Activated naive CD8-positive, alpha-beta T cell treated with anti-CD3 and anti-CD28 coated beads for 36 hours (primary cell): ENCODE measurements around the gene PIK3CD. TPM values are rescaled to one million over a fixed set of nuclear protein-coding genes. Genes with fewer than 3 reads are reported as not detected.

Experiments used
- DNase-seq: peaks from one replicate; pipeline ENCODE4 v3.0.0; 2021
- H3K27ac Mint-ChIP-seq: one replicate; pipeline ENCODE4 v1.8.0; 2022; ENCODE audit warnings: mild to moderate bottlenecking, moderate library complexity, mixed read lengths
- H3K27me3 Mint-ChIP-seq: one replicate; pipeline ENCODE4 v1.8.0; 2022; ENCODE audit warnings: mild to moderate bottlenecking, mixed read lengths
- H3K36me3 Mint-ChIP-seq: one replicate; pipeline ENCODE4 v1.8.0; 2021; ENCODE audit warnings: mild to moderate bottlenecking, mixed read lengths
- H3K4me1 Mint-ChIP-seq: one replicate; pipeline ENCODE4 v1.8.0; 2021; ENCODE audit warnings: mixed read lengths
- H3K4me3 Mint-ChIP-seq: one replicate; pipeline ENCODE4 v1.8.0; 2022; ENCODE audit warnings: mild to moderate bottlenecking, moderate library complexity, mixed read lengths
- H3K9me3 Mint-ChIP-seq: one replicate; pipeline ENCODE4 v1.8.0; 2022; ENCODE audit warnings: mixed read lengths
- total RNA-seq, 2 experiments: library from RNA; stranded (reverse); gene quantifications; one replicate each; pipeline ENCODE4 v1.2.3, GENCODE V29; 2021

The PIK3CD gene
- total RNA-seq, 2 experiments from 2014 or later: 131 to 134 TPM

DNA sequence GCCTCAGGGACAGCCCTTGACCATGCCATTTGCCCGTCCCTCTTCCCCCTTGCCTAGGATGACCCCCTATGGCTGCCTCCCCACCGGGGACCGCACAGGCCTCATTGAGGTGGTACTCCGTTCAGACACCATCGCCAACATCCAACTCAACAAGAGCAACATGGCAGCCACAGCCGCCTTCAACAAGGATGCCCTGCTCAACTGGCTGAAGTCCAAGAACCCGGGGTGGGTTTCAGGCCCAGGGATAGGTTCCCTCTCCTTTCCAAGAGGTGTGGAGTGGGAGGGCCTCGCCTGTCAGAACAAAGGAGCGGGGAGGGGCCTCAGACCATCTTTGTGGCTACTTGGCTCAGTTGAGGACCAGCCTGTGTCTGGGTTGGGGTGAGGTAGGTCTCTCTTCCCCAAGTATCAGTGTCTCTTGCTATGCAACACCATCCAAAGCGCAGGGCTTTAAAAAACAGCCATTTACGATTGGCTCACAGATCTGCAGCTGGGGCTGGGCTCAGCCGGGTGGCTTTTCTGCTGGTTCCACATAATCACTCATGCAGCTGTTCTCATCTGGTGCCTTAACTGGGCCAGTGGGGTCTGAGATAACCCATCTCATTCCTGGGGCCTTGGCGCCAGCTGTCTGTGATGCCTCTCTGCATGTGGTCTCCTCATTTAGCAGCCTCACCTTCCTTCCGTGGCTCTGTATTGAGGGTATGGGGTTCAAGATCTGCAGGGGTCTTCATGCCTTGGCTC, 71.7 kb downstream of the PIK3CD start:
- peaks cover 4% of the 10 kb centered on the region for H3K9me3 Mint-ChIP-seq
- H3K4me1 Mint-ChIP-seq: peaks cover 49% of the 10 kb centered on the region
- H3K27me3 Mint-ChIP-seq: no peaks in the 10 kb centered on the region
- H3K4me3 Mint-ChIP-seq: no peak overlapping the region
- peaks cover 72% of the 10 kb centered on the region for H3K36me3 Mint-ChIP-seq
- no peak overlapping the region for H3K27ac Mint-ChIP-seq
- DNase-seq: no peak

DNA sequence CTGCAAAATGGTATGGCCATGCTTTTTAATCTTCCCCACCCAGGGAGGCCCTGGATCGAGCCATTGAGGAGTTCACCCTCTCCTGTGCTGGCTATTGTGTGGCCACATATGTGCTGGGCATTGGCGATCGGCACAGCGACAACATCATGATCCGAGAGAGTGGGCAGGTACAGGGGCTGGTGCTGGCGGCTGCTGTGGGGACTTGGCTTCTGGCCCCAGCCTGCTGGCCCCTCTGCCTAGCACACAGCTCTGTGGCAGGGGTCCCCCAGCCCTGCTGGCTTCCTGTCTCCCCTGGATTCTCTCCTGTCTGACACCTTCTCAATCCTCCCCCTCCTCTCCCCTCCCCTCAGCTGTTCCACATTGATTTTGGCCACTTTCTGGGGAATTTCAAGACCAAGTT, 72.4 kb downstream of the PIK3CD start:
- peaks cover 52% of the 10 kb centered on the region for H3K4me1 Mint-ChIP-seq
- peak overlapping the region; percentile 48 for H3K27ac Mint-ChIP-seq
- DNase-seq: no peak
- peaks cover 3% of the 10 kb centered on the region for H3K27me3 Mint-ChIP-seq
- H3K4me3 Mint-ChIP-seq: no peak overlapping the region
- H3K36me3 Mint-ChIP-seq: peaks cover 76% of the 10 kb centered on the region
- peaks cover 4% of the 10 kb centered on the region for H3K9me3 Mint-ChIP-seq

DNA sequence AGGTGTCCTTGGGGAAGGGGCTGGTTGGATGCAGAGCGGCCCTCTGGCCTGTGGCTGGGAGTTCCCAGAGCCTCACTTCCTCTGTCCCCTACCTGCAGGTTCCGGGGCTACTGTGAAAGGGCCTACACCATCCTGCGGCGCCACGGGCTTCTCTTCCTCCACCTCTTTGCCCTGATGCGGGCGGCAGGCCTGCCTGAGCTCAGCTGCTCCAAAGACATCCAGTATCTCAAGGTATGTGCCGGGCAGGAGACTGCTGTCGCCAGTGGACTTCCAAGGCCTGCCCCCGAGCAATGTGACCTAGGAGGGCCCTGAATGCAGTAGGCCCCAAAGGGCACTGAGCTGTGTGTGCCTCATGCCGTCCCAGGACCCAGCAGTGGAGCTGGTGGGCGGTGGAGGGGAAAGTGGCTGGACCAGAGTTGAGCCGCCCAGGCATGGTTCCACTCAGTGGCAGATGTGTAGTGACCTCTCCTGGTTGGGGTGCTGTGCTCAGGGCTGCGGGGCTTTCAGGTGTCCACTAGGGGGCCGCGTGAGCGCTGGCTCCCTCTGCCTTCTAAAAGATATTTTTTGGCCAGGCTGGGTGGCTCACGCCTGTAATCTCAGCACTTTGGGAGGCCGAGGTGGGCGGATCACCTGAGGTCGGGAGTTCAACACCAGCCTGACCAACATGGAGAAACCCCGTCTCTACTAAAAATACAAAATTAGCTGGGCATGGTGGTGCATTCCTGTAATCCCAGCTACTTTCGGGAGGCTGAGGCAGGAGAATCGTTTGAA, 73.4 kb downstream of the PIK3CD start:
- H3K27ac Mint-ChIP-seq: no peak overlapping the region
- H3K9me3 Mint-ChIP-seq: peaks cover 4% of the 10 kb centered on the region
- peak; percentile 69 for DNase-seq
- H3K36me3 Mint-ChIP-seq: peaks cover 81% of the 10 kb centered on the region
- H3K27me3 Mint-ChIP-seq: peaks cover 3% of the 10 kb centered on the region
- H3K4me3 Mint-ChIP-seq: no peak overlapping the region
- peaks cover 51% of the 10 kb centered on the region for H3K4me1 Mint-ChIP-seq

DNA sequence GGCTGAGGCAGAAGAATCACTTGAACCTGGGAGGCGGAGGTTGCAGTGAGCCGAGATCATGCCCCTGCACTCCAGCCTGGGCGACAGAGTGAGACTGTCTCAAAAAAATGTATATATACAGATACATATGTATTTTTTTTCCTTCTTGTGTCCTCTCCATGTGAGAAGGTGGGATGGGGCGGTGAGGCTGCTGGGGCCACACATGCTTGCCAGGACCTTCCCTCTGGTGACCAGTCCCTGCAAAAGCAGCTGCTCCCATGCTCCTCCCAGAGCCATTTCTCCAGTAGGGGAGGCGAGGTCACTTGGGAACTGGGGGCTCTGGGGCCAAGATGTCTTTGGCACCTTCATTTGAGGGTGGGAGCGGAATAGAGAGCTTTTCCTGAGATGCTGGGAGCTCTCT, 74.9 kb downstream of the PIK3CD start:
- Mint-ChIP-seq H3K27me3 (peaks cover 7% of the 10 kb centered on the region), H3K27ac (no peak overlapping the region), H3K4me1 (peaks cover 52% of the 10 kb centered on the region), H3K4me3 (no peak overlapping the region), H3K36me3 (peaks cover 80% of the 10 kb centered on the region), H3K9me3 (peaks cover 4% of the 10 kb centered on the region)
- no peak for DNase-seq

GRCh38 chr1:9726905-9727595, 75.5 kb downstream of the PIK3CD start:
- peak overlapping the region; percentile 92 for H3K27ac Mint-ChIP-seq

GRCh38 chr1:9728451-9729295, 77.1 kb downstream of the PIK3CD start:
- peaks cover under 1% of the 10 kb centered on the region for H3K9me3 Mint-ChIP-seq
- H3K27ac Mint-ChIP-seq: peak overlapping the region; percentile 92
- peaks cover 7% of the 10 kb centered on the region for H3K27me3 Mint-ChIP-seq
- H3K36me3 Mint-ChIP-seq: peaks cover 78% of the 10 kb centered on the region
- peaks cover 60% of the 10 kb centered on the region for H3K4me1 Mint-ChIP-seq
- DNase-seq: peak; percentile 70
- H3K4me3 Mint-ChIP-seq: peak overlapping the region; percentile 65

More at GRCh38 chr1:9726905-9727595, 75.5 kb downstream of the PIK3CD start:
- Mint-ChIP-seq H3K9me3 (peaks cover 4% of the 10 kb centered on the region), H3K4me3 (no peak overlapping the region), H3K36me3 (peaks cover 80% of the 10 kb centered on the region), H3K4me1 (peaks cover 55% of the 10 kb centered on the region), H3K27me3 (peaks cover 7% of the 10 kb centered on the region)
- no peak for DNase-seq

DNA sequence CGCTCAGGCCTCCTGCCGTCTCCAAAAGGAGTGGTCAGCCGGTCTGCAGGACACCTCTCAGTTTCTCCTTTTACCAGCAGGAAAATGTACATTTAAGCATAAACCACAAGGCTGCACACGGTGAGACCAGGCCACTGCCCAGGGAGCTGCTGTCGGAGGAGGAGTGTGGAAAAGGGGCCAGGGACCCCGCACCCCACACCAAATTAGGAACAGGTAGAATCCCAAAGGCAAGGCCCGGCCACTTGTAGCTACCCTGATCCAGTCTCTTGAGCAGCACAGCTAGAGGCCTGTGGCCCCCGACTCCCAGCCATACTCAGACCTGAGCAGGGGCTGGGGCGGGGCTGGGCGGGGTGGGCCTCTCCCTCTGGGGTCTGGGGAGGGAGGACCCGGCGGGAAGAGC, 78.0 kb downstream of the PIK3CD start:
- Mint-ChIP-seq H3K4me3 (peak overlapping the region; percentile 65), H3K9me3 (no peaks in the 10 kb centered on the region), H3K27ac (peak overlapping the region; percentile 92), H3K27me3 (peaks cover 7% of the 10 kb centered on the region), H3K36me3 (peaks cover 74% of the 10 kb centered on the region), H3K4me1 (peaks cover 54% of the 10 kb centered on the region)
- no peak for DNase-seq

- peaks cover 7% of the 10 kb centered on the region for H3K27me3 Mint-ChIP-seq
- no peak for DNase-seq
- peak overlapping the region; percentile 76 for H3K27ac Mint-ChIP-seq
- peaks cover 49% of the 10 kb centered on the region for H3K4me1 Mint-ChIP-seq
- peak overlapping the region; percentile 32 for H3K4me3 Mint-ChIP-seq
- H3K36me3 Mint-ChIP-seq: peaks cover 68% of the 10 kb centered on the region
- H3K9me3 Mint-ChIP-seq: no peaks in the 10 kb centered on the region
These were observed 78.8 kb downstream of the PIK3CD start for GRCh38 chr1:9730096-9730901.

DNA sequence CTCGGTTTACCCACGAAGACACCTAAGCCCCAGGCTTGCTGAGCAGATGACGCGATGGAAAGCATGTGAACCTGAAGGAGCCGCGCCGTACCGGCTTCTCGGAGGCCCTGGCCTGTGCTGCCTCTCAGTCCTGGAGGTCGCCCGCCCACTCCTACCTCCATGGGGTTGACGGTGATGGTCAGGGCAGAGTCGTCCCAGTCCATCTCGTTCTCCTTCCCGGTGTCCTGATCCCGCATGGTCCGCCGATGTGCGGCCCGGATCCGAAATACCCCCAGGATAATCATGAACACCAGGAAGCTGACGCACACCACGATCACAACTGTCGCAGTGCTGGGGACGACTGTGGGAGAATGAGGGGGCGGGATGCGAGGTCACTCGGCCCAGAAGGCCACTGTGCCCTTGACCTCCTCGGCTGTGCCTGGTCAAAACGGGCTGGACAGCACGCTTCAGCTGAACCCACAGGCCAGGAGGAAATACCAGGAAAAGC, 79.6 kb downstream of the PIK3CD start:
- peaks cover 49% of the 10 kb centered on the region for H3K4me1 Mint-ChIP-seq

DNA sequence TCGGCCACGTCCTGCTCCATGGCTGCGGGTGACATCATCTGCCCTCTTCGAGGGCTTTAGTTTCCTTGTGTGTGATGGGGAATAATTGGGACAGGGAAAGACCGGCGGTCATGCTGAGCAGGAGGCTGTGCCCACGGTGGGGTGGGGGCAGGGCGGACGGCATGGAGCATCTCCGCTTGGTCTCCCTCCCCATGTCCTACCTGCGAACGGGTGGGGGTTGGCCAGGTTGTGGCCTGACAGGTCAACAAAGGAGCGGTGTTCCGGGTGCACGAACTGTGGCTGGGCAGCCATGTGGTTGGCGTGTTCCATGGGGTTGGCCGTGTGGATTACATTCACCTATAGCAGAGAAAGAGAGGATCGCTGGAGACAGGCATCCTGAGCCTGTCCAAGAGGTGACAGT, 80.0 kb downstream of the PIK3CD start:
- DNase-seq: no peak
- Mint-ChIP-seq H3K36me3 (peaks cover 63% of the 10 kb centered on the region), H3K27me3 (peaks cover 7% of the 10 kb centered on the region), H3K9me3 (no peaks in the 10 kb centered on the region), H3K4me3 (no peak overlapping the region), H3K27ac (no peak overlapping the region), H3K4me1 (peaks cover 49% of the 10 kb centered on the region)

More for the DNA sequence above, 79.6 kb downstream of the PIK3CD start:
- H3K27me3 Mint-ChIP-seq: peaks cover 7% of the 10 kb centered on the region
- peaks cover 65% of the 10 kb centered on the region for H3K36me3 Mint-ChIP-seq
- no peaks in the 10 kb centered on the region for H3K9me3 Mint-ChIP-seq
- DNase-seq: no peak
- peak overlapping the region; percentile 76 for H3K27ac Mint-ChIP-seq
- H3K4me3 Mint-ChIP-seq: no peak overlapping the region

DNA sequence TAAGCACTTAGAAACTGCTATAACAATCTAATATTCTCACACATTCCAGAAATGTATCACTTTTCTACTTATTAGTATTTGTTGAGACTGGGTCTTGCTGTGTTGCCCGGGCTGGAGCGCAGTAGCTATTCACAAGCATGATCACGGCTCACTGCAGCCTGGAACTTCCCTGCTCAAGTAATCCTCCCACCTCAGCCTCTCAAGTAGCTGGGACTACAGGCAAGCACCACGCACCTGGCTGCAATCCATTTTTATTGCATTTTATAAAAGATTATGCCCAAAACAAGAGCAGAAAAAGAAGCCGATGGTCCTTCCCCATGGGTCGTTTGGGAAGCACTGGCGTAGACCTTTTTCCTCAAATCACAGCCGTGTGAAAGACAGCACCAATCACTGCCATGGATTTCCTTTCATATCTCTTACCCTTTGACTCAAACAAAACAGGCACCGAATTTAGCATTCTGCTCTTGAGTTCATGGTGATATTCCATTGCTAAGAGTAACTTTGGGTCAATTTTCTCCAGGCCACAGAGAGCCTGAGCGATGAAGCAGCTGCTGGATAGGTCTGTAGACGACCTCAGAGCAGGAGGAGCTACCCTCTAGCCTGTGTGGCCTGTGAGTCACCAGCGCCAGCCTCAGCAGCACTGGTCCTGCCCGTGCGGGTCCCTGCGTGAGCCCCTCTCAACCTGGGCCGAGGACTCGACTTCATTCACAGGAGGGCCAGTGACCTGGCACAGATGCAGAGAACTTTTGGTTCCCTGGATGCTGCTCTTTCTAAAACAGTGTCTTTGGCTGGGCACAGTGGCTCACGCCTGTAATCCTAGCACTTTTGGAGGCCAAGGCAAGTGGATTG, 80.8 kb downstream of the PIK3CD start:
- peaks cover 57% of the 10 kb centered on the region for H3K36me3 Mint-ChIP-seq
- H3K27ac Mint-ChIP-seq: no peak overlapping the region
- no peak for DNase-seq
- H3K4me1 Mint-ChIP-seq: peaks cover 47% of the 10 kb centered on the region
- peaks cover 7% of the 10 kb centered on the region for H3K27me3 Mint-ChIP-seq
- no peaks in the 10 kb centered on the region for H3K9me3 Mint-ChIP-seq
- no peak overlapping the region for H3K4me3 Mint-ChIP-seq

DNA sequence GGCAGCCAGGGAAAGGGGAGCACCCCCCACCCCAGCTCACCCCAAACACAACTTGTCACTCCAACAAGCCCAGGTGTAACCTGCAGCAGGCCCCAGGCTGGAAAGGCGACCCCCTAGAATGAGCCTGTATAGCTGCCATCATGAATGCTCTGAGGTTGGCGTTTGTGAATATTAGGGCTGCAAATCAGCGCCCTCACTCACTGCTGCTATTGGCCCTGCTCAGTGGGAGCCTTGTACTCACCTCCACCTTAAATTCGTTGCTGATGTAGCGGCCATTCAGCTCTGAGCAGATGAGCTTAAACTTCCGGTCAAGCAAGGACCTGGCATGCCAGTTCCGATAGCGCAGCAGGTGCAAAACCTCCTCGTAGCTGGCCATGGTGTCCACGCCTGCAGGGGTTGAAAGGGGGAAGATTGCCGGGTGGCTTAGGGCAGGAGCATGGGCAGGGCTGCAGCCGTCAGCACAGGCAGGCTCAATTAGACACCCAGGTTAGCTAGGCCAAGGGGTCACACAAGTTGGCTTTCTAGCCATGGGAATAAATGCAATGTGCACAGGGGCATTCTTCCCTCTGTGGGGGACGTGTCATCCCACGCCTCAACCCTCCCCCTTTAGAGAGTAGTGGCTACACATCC, 81.7 kb downstream of the PIK3CD start:
- Mint-ChIP-seq H3K4me3 (no peak overlapping the region), H3K4me1 (peaks cover 44% of the 10 kb centered on the region), H3K27ac (peak overlapping the region; percentile 25), H3K36me3 (peaks cover 51% of the 10 kb centered on the region), H3K27me3 (peaks cover 7% of the 10 kb centered on the region), H3K9me3 (no peaks in the 10 kb centered on the region)
- DNase-seq: no peak

DNA sequence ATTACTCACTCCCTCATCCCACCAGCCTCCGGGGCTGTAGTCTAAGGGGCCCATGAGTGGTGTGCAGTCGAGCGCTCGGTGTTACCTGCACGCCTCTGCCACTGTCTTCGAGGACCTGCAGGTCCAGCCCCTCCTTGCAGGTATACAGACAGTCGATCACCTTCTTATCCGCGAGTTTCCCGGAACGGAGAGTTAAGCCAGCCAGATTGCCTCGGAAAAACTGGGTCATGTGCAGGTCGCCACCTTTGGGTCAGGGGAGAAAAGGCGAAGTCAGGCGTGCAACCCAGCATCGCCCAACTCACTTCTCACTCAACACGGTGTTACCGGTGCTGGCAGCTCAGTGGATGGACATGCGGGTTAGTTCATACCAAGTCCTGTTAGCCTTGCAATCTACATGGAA, 84.3 kb downstream of the PIK3CD start:
- peaks cover 42% of the 10 kb centered on the region for H3K36me3 Mint-ChIP-seq
- H3K27me3 Mint-ChIP-seq: peaks cover under 1% of the 10 kb centered on the region
- no peak overlapping the region for H3K4me3 Mint-ChIP-seq
- H3K27ac Mint-ChIP-seq: no peak overlapping the region
- peaks cover 23% of the 10 kb centered on the region for H3K4me1 Mint-ChIP-seq
- DNase-seq: no peak
- H3K9me3 Mint-ChIP-seq: no peaks in the 10 kb centered on the region
